BLaER1 (cell line): ENCODE results near the gene PIAS4.
A peak's percentile ranks its signal among the peaks of the same experiment; 100 is the strongest.

Experiments used
- H3K27ac ChIP-seq: shearing (Covaris generic); formaldehyde crosslinking; 2 replicates; pipeline ENCODE4 v1.8.1; 2022
- H3K27me3 ChIP-seq: shearing (Covaris generic); formaldehyde crosslinking; 2 replicates; pipeline ENCODE4 v1.8.1; 2022
- H3K36me3 ChIP-seq: shearing (Covaris generic); formaldehyde crosslinking; 2 replicates; pipeline ENCODE4 v1.8.1; 2022
- H3K4me1 ChIP-seq: shearing (Covaris generic); formaldehyde crosslinking; 2 replicates; pipeline ENCODE4 v1.8.1; 2022
- H3K4me2 ChIP-seq: shearing (Covaris generic); formaldehyde crosslinking; 2 replicates; pipeline ENCODE4 v1.8.1; 2022
- H3K4me3 ChIP-seq: shearing (Covaris generic); formaldehyde crosslinking; 2 replicates; pipeline ENCODE4 v1.8.1; 2022
- H3K9ac ChIP-seq: shearing (Covaris generic); formaldehyde crosslinking; 2 replicates; pipeline ENCODE4 v1.8.1; 2022
- H3K9me3 ChIP-seq: shearing (Covaris generic); formaldehyde crosslinking; 2 replicates; pipeline ENCODE4 v1.8.1; 2022
- H4K20me1 ChIP-seq: shearing (Covaris generic); formaldehyde crosslinking; 2 replicates; pipeline ENCODE4 v1.8.1; 2022
- Cebpa-rat ChIP-seq: shearing (Covaris generic); IDR thresholded peaks from 2 replicates; pipeline ENCODE4 v1.8.1; 2022

PIAS4 gene

GRCh38 chr19:3977242-3978143 lies 30.0 kb upstream of the PIAS4 start:
- H3K4me3 ChIP-seq, result no peak overlapping the region
- H3K27ac ChIP-seq, result no peak overlapping the region
- peak overlapping the region; percentile 21; the same call in 1 of the 2 replicates for H3K9ac ChIP-seq
- H3K4me2 ChIP-seq, result peak overlapping the region; percentile 36
- H3K36me3 ChIP-seq, result peaks cover 80% of the 10 kb centered on the region
- H3K9me3 ChIP-seq, result no peaks in the 10 kb centered on the region
- H3K4me1 ChIP-seq, result peaks cover 65% of the 10 kb centered on the region
- H4K20me1 ChIP-seq, result peaks cover 83% of the 10 kb centered on the region
- no peak for TF ChIP-seq Cebpa-rat
- H3K27me3 ChIP-seq, result no peaks in the 10 kb centered on the region

GRCh38 chr19:3978145-3978544 lies 29.4 kb upstream of the PIAS4 start:
- peaks cover 71% of the 10 kb centered on the region for H3K4me1 ChIP-seq
- H3K4me3 ChIP-seq, result no peak overlapping the region
- TF ChIP-seq Cebpa-rat, result no peak
- H3K27me3 ChIP-seq, result no peaks in the 10 kb centered on the region
- no peak overlapping the region for H3K27ac ChIP-seq
- peaks cover 82% of the 10 kb centered on the region for H3K36me3 ChIP-seq
- no peaks in the 10 kb centered on the region for H3K9me3 ChIP-seq
- H3K4me2 ChIP-seq, result peak overlapping the region; percentile 36; the same call in 1 of the 2 replicates
- H3K9ac ChIP-seq, result no peak overlapping the region
- peaks cover 84% of the 10 kb centered on the region for H4K20me1 ChIP-seq

GRCh38 chr19:3979289-3979673 lies 28.3 kb upstream of the PIAS4 start:
- peaks cover 94% of the 10 kb centered on the region for H3K36me3 ChIP-seq
- peak overlapping the region; percentile 99 for H3K4me2 ChIP-seq
- no peaks in the 10 kb centered on the region for H3K9me3 ChIP-seq
- no peak overlapping the region; the same call in 1 of the 2 replicates for H3K9ac ChIP-seq
- no peaks in the 10 kb centered on the region for H3K27me3 ChIP-seq
- no peak overlapping the region for H3K4me3 ChIP-seq
- no peak for TF ChIP-seq Cebpa-rat
- H4K20me1 ChIP-seq, result peaks cover 96% of the 10 kb centered on the region
- H3K27ac ChIP-seq, result peak overlapping the region; percentile 62; the same call in 1 of the 2 replicates
- peaks cover 82% of the 10 kb centered on the region for H3K4me1 ChIP-seq

- Histone ChIP-seq H3K9ac (peak overlapping the region; percentile 72; the same call in 1 of the 2 replicates), H3K27me3 (no peaks in the 10 kb centered on the region), H3K4me3 (no peak overlapping the region), H3K4me1 (peaks cover 82% of the 10 kb centered on the region), H3K27ac (peak overlapping the region; percentile 62), H3K9me3 (no peaks in the 10 kb centered on the region), H4K20me1 (peaks cover 100% of the 10 kb centered on the region), H3K4me2 (peak overlapping the region; percentile 99), H3K36me3 (peaks cover 98% of the 10 kb centered on the region)
- TF ChIP-seq Cebpa-rat, result no peak
Measured at GRCh38 chr19:3979674-3980352, 27.7 kb upstream of the PIAS4 start.

GRCh38 chr19:3980353-3981251 lies 26.9 kb upstream of the PIAS4 start:
- Histone ChIP-seq H3K27ac (peak overlapping the region; percentile 62), H4K20me1 (peaks cover 96% of the 10 kb centered on the region)

GRCh38 chr19:3981373-3981735 lies 26.2 kb upstream of the PIAS4 start:
- peak overlapping the region; percentile 62 for H3K27ac ChIP-seq
- H3K27me3 ChIP-seq, result no peaks in the 10 kb centered on the region
- peak overlapping the region; percentile 40 for H3K4me3 ChIP-seq
- H3K9ac ChIP-seq, result peak overlapping the region; percentile 72
- no peak for TF ChIP-seq Cebpa-rat
- no peaks in the 10 kb centered on the region for H3K9me3 ChIP-seq
- H3K4me2 ChIP-seq, result peak overlapping the region; percentile 99
- H3K36me3 ChIP-seq, result peaks cover 84% of the 10 kb centered on the region
- H3K4me1 ChIP-seq, result peaks cover 83% of the 10 kb centered on the region
- H4K20me1 ChIP-seq, result peaks cover 89% of the 10 kb centered on the region

More at GRCh38 chr19:3980353-3981251, 26.9 kb upstream of the PIAS4 start:
- H3K27me3 ChIP-seq, result no peaks in the 10 kb centered on the region
- H3K9ac ChIP-seq, result peak overlapping the region; percentile 72
- H3K4me3 ChIP-seq, result peak overlapping the region; percentile 40
- peaks cover 90% of the 10 kb centered on the region for H3K36me3 ChIP-seq
- 0 out of 2 replicates have a peak, but pooled peaks have one; percentile 57 for TF ChIP-seq Cebpa-rat
- peaks cover 83% of the 10 kb centered on the region for H3K4me1 ChIP-seq
- H3K4me2 ChIP-seq, result peak overlapping the region; percentile 99
- no peaks in the 10 kb centered on the region for H3K9me3 ChIP-seq

GRCh38 chr19:3981736-3982681 lies 25.5 kb upstream of the PIAS4 start:
- peak overlapping the region; percentile 62 for H3K27ac ChIP-seq
- peaks cover 83% of the 10 kb centered on the region for H3K4me1 ChIP-seq
- no peak for TF ChIP-seq Cebpa-rat
- H3K9ac ChIP-seq, result peak overlapping the region; percentile 100
- H3K4me2 ChIP-seq, result peak overlapping the region; percentile 99
- H3K4me3 ChIP-seq, result peak overlapping the region; percentile 97; the same call in 1 of the 2 replicates
- no peaks in the 10 kb centered on the region for H3K9me3 ChIP-seq
- peaks cover 77% of the 10 kb centered on the region for H3K36me3 ChIP-seq
- H3K27me3 ChIP-seq, result no peaks in the 10 kb centered on the region
- H4K20me1 ChIP-seq, result peaks cover 82% of the 10 kb centered on the region

GRCh38 chr19:3982701-3983541 lies 24.6 kb upstream of the PIAS4 start:
- Histone ChIP-seq H3K27me3 (no peaks in the 10 kb centered on the region), H3K4me2 (peak overlapping the region; percentile 99), H3K4me3 (peak overlapping the region; percentile 97), H3K36me3 (peaks cover 68% of the 10 kb centered on the region), H3K4me1 (peaks cover 81% of the 10 kb centered on the region), H3K9ac (peak overlapping the region; percentile 100), H4K20me1 (peaks cover 73% of the 10 kb centered on the region), H3K27ac (peak overlapping the region; percentile 98), H3K9me3 (no peaks in the 10 kb centered on the region)
- no peak for TF ChIP-seq Cebpa-rat
